Measurements from ENCODE around the gene CCSER2.

DNA sequence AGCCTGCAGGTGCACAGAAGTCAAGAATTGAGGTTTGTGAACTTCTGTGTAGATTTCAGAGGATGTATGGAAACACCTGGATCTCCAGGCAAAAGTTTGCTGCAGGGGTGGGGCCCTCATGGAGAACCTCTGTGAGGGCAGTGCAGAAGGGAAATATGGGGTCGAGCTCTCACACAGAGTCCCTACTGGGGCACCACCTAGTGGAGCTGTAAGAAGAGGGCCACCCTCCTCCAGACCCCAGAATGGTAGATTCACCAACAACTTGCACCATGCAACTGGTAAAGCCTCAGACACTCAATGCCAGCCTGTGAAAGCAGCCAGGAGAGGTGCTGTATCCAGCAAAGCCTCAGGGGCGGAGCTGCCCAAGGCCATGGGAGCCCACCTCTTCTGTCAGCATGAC lies 205.8 kb downstream of the CCSER2 start:
- TF ChIP-seq EZH2phosphoT487 (IDR thresholded peaks at IDR 0.05; ENCODE audit: insufficient read depth, low read depth) (no peak), EZH2 (IDR thresholded peaks at IDR 0.05; ENCODE audit: insufficient read depth, poor library complexity, severe bottlenecking) (no peak)
